Esophagus squamous epithelium (tissue), 4 donors: ENCODE data around the gene ZNF750.

Experiments
- CTCF ChIP-seq, 6 experiments: fragments of 450-650 bp in 4 of 6; fragments of 200-600 bp in 2 of 6; sonication (generic) in 2 of 6; IDR thresholded peaks; one replicate each; pipeline ENCODE4 v1.5.1; 2016 to 2019; ENCODE audit warnings: antibody characterized with exemption in 6 of 6, mild to moderate bottlenecking in 4 of 6, moderate library complexity in 4 of 6
- POLR2A ChIP-seq, 4 donors: fragments of 450-650 bp; IDR thresholded peaks; one replicate each; pipeline ENCODE4 v1.6.1; 2017; ENCODE audit warnings: antibody characterized with exemption in 4 of 4, mild to moderate bottlenecking in 4 of 4, moderate library complexity in 3 of 4

GRCh38 chr17:82807562-82807961 lies 32.3 kb downstream of the ZNF750 start:
- no peak for TF ChIP-seq CTCF (IDR thresholded peaks at IDR 0.05)
- no peak for TF ChIP-seq POLR2A (IDR thresholded peaks at IDR 0.05)
